ENCODE measurements around the gene SFMBT2. TPM values are rescaled to one million over a fixed set of nuclear protein-coding genes. Genes with fewer than 3 reads are reported as not detected.

The SFMBT2 gene
- total and polyA plus RNA-seq, 2 of the 13 experiments (the other 11 are each of a cell fraction or from before 2014, with no cell fraction given): 0.01 to 0.02 TPM

GRCh38 chr10:7443036-7443435, 32.2 kb upstream of the SFMBT2 start:
- no peaks in the 10 kb centered on the region for H4K20me1 ChIP-seq (ENCODE audit: insufficient read depth, low read length)
- no peaks in the 10 kb centered on the region for H3K79me2 ChIP-seq (ENCODE audit: insufficient read depth, low read length)
- no peak for FAIRE-seq
- H3K9ac ChIP-seq (ENCODE audit: insufficient read depth, low read depth, low read length): no peak overlapping the region
- no peak for TF ChIP-seq PHB2 (IDR thresholded peaks at IDR 0.05; ENCODE audit: partially characterized antibody)
- H3K27me3 ChIP-seq (ENCODE audit: control insufficient read depth in 1 of 2, insufficient read depth in 2 of 2, low read length in 2 of 2): peaks cover 1 to 38% of the 10 kb centered on the region in 2 experiments; a peak in 4 of 5 replicates
- H3K36me3 ChIP-seq (replicated peaks in 1 of 2; ENCODE audit: control insufficient read depth in 1 of 2, insufficient read depth in 2 of 2, low read length in 2 of 2): no peaks in the 10 kb centered on the region
- ChIA-PET POLR2A (no interaction called here), CTCF (ENCODE audit: low intra/inter-chr PET ratio, low total read pairs) (no interaction called here)
- H3K27ac ChIP-seq (ENCODE audit: extremely low read length, insufficient read depth, low read length): no peak overlapping the region
- no peak overlapping the region for H2AFZ ChIP-seq (ENCODE audit: low read length)
- no TSS peak for BruUV-seq (replicated peaks)
- no peaks in the 10 kb centered on the region for H3K9me3 ChIP-seq (ENCODE audit: low read length)
- intact Hi-C loops (cut with micrococcal nuclease; ENCODE audit: unreplicated experiment): no loop called here
- ATAC-seq: no peak
- no peak for DNase-seq (ENCODE audit: low spot score)
- H3K4me3 ChIP-seq (replicated peaks in 1 of 3; ENCODE audit: insufficient read depth in 1 of 3, low read depth in 2 of 3, low read length in 3 of 3): no peak overlapping the region
- H3K4me1 ChIP-seq (ENCODE audit: insufficient read depth, low read length): no peaks in the 10 kb centered on the region
- in situ Hi-C loops (cut with HindIII; ENCODE audit: extremely low pct_ligation_motif_present, low pct_unique_long_range_greater_than_20kb): no loop called here
- no peak overlapping the region for H3K4me2 ChIP-seq (ENCODE audit: low read depth, low read length)

GRCh38 chr10:7441403-7442147, 30.7 kb upstream of the SFMBT2 start:
- intact Hi-C loops (cut with micrococcal nuclease; ENCODE audit: unreplicated experiment): no loop called here
- POLR2A ChIA-PET: no interaction called here
- no peak overlapping the region for H3K27ac ChIP-seq (ENCODE audit: extremely low read length, insufficient read depth, low read length)
- FAIRE-seq: no peak
- peaks cover 1 to 38% of the 10 kb centered on the region in 2 experiments; a peak in 4 of 5 replicates for H3K27me3 ChIP-seq (ENCODE audit: control insufficient read depth in 1 of 2, insufficient read depth in 2 of 2, low read length in 2 of 2)
- in situ Hi-C loops (cut with HindIII; ENCODE audit: extremely low pct_ligation_motif_present, low pct_unique_long_range_greater_than_20kb): no loop called here
- H3K79me2 ChIP-seq (ENCODE audit: insufficient read depth, low read length): no peaks in the 10 kb centered on the region
- no peak overlapping the region for H3K4me2 ChIP-seq (ENCODE audit: low read depth, low read length)
- H2AFZ ChIP-seq (ENCODE audit: low read length): no peak overlapping the region
- H3K9ac ChIP-seq (ENCODE audit: insufficient read depth, low read depth, low read length): no peak overlapping the region
- WGBS (ENCODE audit: low lambda C conversion rate): 36% methylated on average over 12 of the region's 12 CpGs
- no peaks in the 10 kb centered on the region for H3K9me3 ChIP-seq (ENCODE audit: low read length)
- H3K36me3 ChIP-seq (replicated peaks in 1 of 2; ENCODE audit: control insufficient read depth in 1 of 2, insufficient read depth in 2 of 2, low read length in 2 of 2): no peaks in the 10 kb centered on the region
- ATAC-seq: no peak
- H3K4me3 ChIP-seq (replicated peaks in 1 of 3; ENCODE audit: insufficient read depth in 1 of 3, low read depth in 2 of 3, low read length in 3 of 3): no peak overlapping the region
- no TSS peak for BruUV-seq (replicated peaks)
- no peak for TF ChIP-seq SP5 (CRISPR knock-in tag; IDR thresholded peaks at IDR 0.05; ENCODE audit: borderline replicate concordance, low read depth)
- TF ChIP-seq ZNF781 (CRISPR knock-in tag; IDR thresholded peaks at IDR 0.05; ENCODE audit: borderline replicate concordance, not compliant biosample characterization): no peak
- TF ChIP-seq KDM3A (CRISPR knock-in tag; IDR thresholded peaks at IDR 0.05; ENCODE audit: low read depth): no peak
- CTCF ChIA-PET (ENCODE audit: low intra/inter-chr PET ratio, low total read pairs): no interaction called here
- H3K4me1 ChIP-seq (ENCODE audit: insufficient read depth, low read length): no peaks in the 10 kb centered on the region
- no peaks in the 10 kb centered on the region for H4K20me1 ChIP-seq (ENCODE audit: insufficient read depth, low read length)
- DNase-seq (ENCODE audit: low spot score): no peak

Data from HepG2 (cell line).